ENCODE results near the gene MEF2B.
"Not testable (repeated sequence)": the region's sequence is repeated elsewhere in the genome, so short reads cannot be mapped to it uniquely, and the experiment has no call there.

Gene MEF2B

DNA sequence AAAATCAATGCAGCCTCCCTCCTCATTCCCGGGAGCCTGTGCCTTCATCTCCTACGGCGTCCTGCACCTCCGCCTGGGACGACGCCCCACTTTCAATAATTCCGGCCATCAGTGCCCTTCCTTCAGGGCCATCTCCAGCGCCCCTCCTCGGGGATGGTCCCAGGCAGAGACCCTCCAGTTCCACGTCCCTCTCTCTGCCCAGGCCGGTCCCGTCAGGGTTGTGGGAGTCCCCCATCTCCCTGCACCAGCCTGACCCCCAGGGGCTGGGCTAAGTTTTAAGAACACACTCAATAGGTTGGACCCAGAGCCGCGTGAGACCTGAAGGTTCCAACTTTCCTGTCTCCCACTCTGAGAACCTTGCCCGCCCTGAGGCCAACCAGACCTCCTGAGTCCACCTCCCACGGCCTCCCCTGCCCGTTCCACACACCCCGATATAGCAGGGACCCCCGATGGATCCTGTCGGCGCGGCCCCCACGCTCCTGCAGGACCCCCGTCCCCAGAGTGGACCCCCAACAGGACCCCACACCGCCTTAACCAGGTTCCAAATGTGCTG, 32.4 kb downstream of the MEF2B start:
- H3K4me3 ChIP-seq (ENCODE audit: low read length) = peak overlapping the region; percentile 89
- TF ChIP-seq, protein P1, sequence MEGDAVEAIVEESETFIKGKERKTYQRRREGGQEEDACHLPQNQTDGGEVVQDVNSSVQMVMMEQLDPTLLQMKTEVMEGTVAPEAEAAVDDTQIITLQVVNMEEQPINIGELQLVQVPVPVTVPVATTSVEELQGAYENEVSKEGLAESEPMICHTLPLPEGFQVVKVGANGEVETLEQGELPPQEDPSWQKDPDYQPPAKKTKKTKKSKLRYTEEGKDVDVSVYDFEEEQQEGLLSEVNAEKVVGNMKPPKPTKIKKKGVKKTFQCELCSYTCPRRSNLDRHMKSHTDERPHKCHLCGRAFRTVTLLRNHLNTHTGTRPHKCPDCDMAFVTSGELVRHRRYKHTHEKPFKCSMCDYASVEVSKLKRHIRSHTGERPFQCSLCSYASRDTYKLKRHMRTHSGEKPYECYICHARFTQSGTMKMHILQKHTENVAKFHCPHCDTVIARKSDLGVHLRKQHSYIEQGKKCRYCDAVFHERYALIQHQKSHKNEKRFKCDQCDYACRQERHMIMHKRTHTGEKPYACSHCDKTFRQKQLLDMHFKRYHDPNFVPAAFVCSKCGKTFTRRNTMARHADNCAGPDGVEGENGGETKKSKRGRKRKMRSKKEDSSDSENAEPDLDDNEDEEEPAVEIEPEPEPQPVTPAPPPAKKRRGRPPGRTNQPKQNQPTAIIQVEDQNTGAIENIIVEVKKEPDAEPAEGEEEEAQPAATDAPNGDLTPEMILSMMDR (conservative IDR thresholded peaks at IDR 0.05; ENCODE audit: low read depth, low read length) = no peak
- DNase-seq (ENCODE audit: low read depth) = no peak

DNA sequence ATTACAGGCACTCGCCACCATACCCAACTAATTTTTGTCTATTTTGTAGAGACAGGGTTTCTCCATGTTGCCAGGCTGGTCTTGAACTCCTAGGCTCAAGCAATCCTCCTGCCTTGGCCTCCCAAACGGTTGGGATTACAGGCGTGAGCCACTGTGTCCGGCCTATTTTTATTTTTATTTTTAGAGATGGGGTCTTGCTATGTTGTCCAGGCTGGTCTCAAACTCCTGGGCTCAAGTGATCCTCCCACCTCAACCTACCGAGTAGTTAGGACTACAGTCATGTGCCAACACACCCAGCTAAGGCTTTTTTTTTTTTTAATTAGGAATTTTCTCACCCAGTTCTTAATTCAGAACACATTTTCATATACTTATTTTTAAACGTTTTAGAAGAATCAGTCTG, 34.4 kb downstream of the MEF2B start:
- not testable (repeated sequence) for H3K4me3 ChIP-seq (ENCODE audit: low read length); DNase-seq (ENCODE audit: low read depth)

DNA sequence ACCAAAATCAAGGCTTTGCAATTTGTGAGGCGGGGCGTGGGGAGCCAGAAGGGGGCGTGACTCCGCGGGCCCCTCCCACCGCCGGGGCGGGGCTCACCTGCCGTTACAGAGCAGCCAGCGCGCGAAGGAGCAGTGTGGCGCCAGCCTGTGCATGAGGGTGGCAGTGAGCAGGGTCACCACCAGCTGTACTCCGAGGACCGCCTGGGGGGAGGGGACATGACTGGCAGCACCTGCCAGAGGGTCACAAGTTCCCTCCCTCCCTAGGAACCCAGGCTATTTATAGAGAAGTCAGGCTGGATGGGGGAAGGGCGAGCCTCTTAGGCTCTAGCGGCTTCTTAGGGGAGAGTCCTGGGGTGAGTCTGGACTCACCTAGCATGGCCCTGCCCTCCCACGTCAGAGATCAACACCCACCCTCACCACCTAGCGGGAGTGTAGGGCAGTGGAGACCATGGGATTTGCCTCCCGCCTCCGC, 35.3 kb downstream of the MEF2B start:
- TF ChIP-seq, protein P1 (conservative IDR thresholded peaks at IDR 0.05; ENCODE audit: low read depth, low read length) = peak; percentile 8
- peak overlapping the region; percentile 29 for H3K4me3 ChIP-seq (ENCODE audit: low read length)
- DNase-seq (ENCODE audit: low read depth) = peak; percentile 17

DNA sequence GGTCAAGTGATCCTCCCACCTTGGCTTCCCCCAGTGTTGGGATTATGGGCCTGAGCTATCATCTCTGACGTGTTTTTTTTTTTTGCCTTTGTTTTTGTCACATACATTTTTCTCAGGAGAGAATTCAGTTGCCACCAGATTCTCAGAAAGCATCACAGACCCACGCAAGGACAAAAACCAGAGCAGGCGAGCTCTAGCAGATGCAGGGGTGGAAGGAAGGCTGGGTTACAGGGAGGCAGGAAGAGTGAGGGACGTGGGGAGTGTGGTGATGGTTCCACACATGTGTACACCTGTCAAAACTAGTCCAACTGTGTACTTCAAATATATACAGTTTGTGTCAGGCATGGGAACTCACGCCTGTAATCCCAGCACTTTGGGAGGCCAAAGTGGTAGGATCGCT, 36.1 kb downstream of the MEF2B start:
- TF ChIP-seq, protein P1 (conservative IDR thresholded peaks at IDR 0.05; ENCODE audit: low read depth, low read length) = no peak

DNA sequence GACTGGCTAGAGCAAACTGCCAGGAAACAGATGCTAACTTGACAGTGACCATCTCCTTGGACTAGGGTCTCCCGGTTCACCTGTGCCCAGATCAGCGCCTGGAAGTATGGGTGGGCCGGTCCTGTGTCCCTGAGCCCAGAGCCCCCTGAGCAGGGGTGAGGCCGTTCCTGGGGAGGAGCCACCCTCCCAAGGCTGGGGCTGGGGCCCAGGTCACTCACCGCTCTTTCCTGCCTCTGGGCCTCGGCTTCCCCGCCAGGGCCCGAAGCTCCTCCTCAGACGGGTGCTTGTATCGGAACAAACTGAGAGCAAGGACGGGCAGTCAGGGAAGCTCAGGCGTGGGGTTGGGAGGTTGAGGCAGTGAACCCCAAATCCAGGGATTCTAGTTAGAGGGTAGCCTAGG, 37.2 kb downstream of the MEF2B start:
- TF ChIP-seq, protein P1 (conservative IDR thresholded peaks at IDR 0.05; ENCODE audit: low read depth, low read length) = no peak
- DNase-seq (ENCODE audit: low read depth) = no peak
- no peak overlapping the region for H3K4me3 ChIP-seq (ENCODE audit: low read length)

More for the DNA sequence above, 36.1 kb downstream of the MEF2B start:
- H3K4me3 ChIP-seq (ENCODE audit: low read length) = no peak overlapping the region
- no peak for DNase-seq (ENCODE audit: low read depth)

DNA sequence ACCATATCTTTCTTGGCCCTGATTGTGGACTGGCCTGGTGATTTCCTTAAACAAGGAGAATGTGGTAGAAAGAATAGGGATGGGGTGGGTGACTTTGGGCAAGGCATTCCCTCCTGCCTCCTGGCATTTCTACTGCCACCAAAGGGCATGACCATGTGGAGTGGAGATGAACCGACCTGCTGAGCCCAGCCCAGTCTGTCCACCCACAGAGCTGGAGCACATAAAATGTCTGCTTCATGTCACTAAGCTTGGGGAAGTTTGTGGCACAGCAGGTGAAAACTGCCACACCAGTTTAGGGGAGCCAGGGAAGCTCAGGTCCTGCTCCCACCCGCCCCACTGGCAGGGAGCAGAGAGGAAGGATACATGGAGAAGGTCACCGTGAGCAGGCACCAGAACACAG, 38.1 kb downstream of the MEF2B start:
- no peak for DNase-seq (ENCODE audit: low read depth)
- TF ChIP-seq, protein P1 (conservative IDR thresholded peaks at IDR 0.05; ENCODE audit: low read depth, low read length) = no peak
- H3K4me3 ChIP-seq (ENCODE audit: low read length) = no peak overlapping the region

DNA sequence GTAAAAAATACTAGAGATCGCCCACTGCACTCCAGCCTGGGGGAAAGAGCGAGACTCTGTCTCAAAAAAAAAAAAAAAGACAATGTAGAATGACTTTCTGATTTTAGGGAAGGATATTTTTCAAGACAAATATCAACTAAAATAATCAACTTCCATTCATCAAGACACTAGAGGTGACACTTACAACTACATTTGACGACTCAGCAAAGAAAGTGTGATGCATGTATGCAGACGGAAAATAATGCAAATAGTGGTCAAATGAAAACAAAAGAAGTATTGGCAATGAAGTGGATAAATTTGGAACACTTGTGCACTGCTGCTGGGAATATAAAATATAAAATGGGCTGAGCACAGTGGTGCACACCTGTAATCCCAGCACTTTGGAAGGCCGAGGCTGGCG, 44.0 kb downstream of the MEF2B start:
- DNase-seq (ENCODE audit: low read depth) = no peak
- no peak overlapping the region for H3K4me3 ChIP-seq (ENCODE audit: low read length)

More for the DNA sequence above, 44.0 kb downstream of the MEF2B start:
- TF ChIP-seq, protein P1 (conservative IDR thresholded peaks at IDR 0.05; ENCODE audit: low read depth, low read length) = no peak

All from retinal pigment epithelial cell (primary cell).